Brain microvascular endothelial cell (primary cell): Measurements from ENCODE around the gene MPDU1.
A peak's percentile ranks its signal among the peaks of the same experiment; 100 is the strongest.
"Not testable (repeated sequence)": the region's sequence is repeated elsewhere in the genome, so short reads cannot be mapped to it uniquely, and the experiment has no call there.

Experiments
- DNase-seq: peaks from one replicate; pipeline ENCODE4 v3.0.0-alpha.2; 2020
- H3K27ac ChIP-seq: fragments of 250-450 bp; sonication (Bioruptor Pico); 2 replicates; pipeline ENCODE4 v1.5.1; 2020; ENCODE audit warnings: mild to moderate bottlenecking, moderate library complexity
- H3K27me3 ChIP-seq: fragments of 250-450 bp; sonication (Bioruptor Pico); replicated peaks from 2 replicates; pipeline ENCODE4 v1.5.1; 2020; ENCODE audit warnings: mild to moderate bottlenecking
- H3K36me3 ChIP-seq: fragments of 250-450 bp; sonication (Bioruptor Pico); replicated peaks from 2 replicates; pipeline ENCODE4 v1.5.1; 2020; ENCODE audit warnings: mild to moderate bottlenecking
- H3K4me3 ChIP-seq: 2 replicates; pipeline ENCODE4 v1.5.1; 2011; ENCODE audit warnings: low read depth, mild to moderate bottlenecking, control low read depth, low read length, moderate library complexity
- in situ Hi-C: cut with HindIII; loops from 2 replicates; pipeline ENCODE4 v1.10.0; 2017; ENCODE audit warnings: low sequenced_read_pairs, low pct_ligation_motif_present
- TF ChIP-seq, protein P1 (sequence below): IDR thresholded peaks from 2 replicates; pipeline ENCODE4 v1.5.1; 2011; ENCODE audit warnings: low read depth, mild to moderate bottlenecking, moderate library complexity, low read length, control low read depth, inconsistent platforms; ENCODE audit errors: missing control alignments

The MPDU1 gene

DNA sequence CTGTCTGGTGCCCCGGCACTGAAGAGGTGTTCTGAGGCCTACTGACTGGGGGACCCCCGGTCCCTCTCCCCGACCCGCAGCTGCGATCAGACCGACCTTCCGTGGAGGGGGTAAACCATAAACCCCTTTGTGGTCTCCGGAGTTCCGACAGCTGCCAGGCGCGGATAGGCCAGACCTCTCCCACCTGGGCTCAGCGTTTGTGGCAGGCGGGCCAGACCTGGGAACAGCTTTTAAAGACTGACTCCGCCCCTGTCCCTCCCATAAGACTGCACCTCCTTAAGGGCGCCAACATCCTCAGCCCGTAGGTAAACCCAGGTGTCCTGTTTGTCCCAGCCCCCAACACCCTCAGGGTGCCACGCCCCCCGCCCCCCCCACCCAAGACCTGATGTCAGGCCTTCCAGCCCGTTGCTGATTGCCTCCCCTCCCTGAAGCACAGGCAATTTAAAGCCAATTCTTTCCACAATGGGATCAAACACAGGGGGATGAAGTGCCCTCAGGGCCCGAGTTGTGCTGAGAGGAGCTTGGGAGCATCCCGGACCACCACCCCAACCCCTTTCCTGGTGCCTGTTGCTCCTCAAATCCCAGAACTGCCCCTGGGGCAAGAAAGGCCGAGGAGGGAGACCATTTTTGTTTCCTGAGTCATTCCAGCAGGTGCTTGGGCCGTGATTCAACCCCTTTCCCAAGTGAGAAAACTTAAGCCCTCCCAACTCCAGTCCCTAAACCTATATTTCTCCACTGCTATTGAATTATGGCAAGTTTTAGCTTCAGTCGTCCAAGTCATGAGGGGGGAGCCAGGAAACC lies 6.4 kb downstream of the MPDU1 start, which contains the start of gene SOX15:
Gene SOX15, minus strand, starts transcription at position 204 of the 801 bp plus-strand sequence. CDS start 418 bp downstream, outside the sequence.
- Histone ChIP-seq H3K27me3 (no peaks in the 10 kb centered on the region), H3K36me3 (peaks cover 53% of the 10 kb centered on the region), H3K4me3 (peak within 1 kb of the TSS; percentile 9), H3K27ac (peak within 1 kb of the TSS; percentile 57)
- in situ Hi-C loops, result no loop called here
- TF ChIP-seq, protein P1, sequence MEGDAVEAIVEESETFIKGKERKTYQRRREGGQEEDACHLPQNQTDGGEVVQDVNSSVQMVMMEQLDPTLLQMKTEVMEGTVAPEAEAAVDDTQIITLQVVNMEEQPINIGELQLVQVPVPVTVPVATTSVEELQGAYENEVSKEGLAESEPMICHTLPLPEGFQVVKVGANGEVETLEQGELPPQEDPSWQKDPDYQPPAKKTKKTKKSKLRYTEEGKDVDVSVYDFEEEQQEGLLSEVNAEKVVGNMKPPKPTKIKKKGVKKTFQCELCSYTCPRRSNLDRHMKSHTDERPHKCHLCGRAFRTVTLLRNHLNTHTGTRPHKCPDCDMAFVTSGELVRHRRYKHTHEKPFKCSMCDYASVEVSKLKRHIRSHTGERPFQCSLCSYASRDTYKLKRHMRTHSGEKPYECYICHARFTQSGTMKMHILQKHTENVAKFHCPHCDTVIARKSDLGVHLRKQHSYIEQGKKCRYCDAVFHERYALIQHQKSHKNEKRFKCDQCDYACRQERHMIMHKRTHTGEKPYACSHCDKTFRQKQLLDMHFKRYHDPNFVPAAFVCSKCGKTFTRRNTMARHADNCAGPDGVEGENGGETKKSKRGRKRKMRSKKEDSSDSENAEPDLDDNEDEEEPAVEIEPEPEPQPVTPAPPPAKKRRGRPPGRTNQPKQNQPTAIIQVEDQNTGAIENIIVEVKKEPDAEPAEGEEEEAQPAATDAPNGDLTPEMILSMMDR, result no peak
- DNase-seq, result no peak

DNA sequence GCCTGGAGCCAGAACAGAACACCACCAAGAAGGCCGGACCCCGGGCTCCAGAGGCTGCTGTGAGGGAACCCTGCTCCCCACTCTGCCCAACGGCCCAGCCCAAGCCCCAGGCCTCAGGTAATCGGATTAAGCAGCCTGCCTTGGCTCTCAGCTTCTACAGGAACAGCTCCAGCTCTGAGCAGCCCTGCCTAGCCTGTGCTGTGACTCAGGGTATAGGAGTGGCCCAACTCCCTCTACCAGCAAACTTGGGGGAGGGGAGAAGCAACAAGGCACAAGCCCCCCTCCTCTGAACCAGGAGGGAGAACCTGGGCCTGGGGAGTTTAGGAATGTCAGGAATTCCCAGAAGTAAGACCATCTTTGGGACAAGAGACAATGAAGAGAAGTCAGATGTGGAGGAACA lies 7.1 kb downstream of the MPDU1 start:
- Histone ChIP-seq H3K27ac (peak overlapping the region; percentile 57), H3K27me3 (no peaks in the 10 kb centered on the region), H3K4me3 (no peak overlapping the region), H3K36me3 (peaks cover 60% of the 10 kb centered on the region)
- peak; percentile 63 for DNase-seq
- in situ Hi-C loops, result no loop called here
- TF ChIP-seq, protein P1, result no peak

- Histone ChIP-seq H3K27me3 (no peaks in the 10 kb centered on the region), H3K36me3 (peaks cover 68% of the 10 kb centered on the region), H3K27ac (no peak overlapping the region), H3K4me3 (no peak overlapping the region)
- in situ Hi-C loops, result no loop called here
- TF ChIP-seq, protein P1, result no peak
- no peak for DNase-seq
These were observed 7.9 kb downstream of the MPDU1 start for GRCh38 chr17:7591596-7591995.

DNA sequence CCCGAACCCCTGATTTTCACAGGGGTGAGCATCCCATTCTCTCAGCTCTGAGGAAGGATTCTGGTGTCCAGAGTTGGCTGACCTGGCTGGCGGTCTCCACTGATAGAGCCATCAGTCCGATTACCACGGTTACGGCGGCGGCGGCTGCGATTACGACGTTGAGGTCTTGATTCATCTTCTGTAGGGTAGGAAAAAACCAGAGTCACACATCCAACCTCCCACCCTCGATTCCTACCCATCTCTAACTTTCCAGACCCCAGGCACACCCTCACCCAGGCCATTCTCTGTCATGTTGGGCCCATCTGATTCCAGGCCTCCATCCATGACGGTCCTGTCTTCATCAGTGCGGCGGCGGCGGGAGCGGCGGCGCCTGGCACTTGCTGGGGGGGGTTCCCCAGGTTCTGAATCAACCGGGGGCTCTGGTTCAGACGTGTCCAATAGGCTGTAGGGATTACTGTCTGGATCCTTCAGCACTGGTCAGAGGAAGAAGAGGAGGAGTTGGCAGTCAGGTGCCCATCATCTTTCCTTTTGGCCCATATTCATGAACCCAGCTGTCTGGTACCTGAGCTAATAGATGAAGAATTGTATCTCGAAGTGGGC lies 8.9 kb downstream of the MPDU1 start:
- H3K36me3 ChIP-seq, result peaks cover 74% of the 10 kb centered on the region
- DNase-seq, result no peak
- no peak overlapping the region for H3K27ac ChIP-seq
- no peaks in the 10 kb centered on the region for H3K27me3 ChIP-seq
- no peak overlapping the region for H3K4me3 ChIP-seq
- TF ChIP-seq, protein P1, result no peak
- in situ Hi-C loops, result no loop called here

DNA sequence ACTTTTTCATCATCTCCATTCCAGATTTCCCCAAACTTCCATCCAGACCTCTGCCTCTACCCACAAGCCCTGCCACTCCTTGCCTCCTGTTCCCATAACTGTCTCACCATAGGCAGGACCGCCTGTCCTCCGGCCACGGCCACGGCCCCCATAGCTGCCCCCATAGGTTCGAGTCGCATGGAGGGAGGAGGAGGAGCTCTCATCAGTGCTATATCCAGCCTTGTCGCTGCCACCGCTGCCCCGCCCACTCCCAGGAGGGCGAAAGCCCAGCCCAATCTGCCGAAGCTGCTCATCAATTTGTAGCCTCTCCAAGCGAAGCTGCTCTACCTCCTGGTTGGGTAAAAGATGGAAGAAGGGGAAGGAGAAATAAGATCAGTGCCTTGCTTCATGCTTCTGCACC lies 9.6 kb downstream of the MPDU1 start:
- Histone ChIP-seq H3K4me3 (no peak overlapping the region), H3K36me3 (peaks cover 78% of the 10 kb centered on the region), H3K27ac (no peak overlapping the region), H3K27me3 (no peaks in the 10 kb centered on the region)
- in situ Hi-C loops, result no loop called here
- TF ChIP-seq, protein P1, result no peak
- no peak for DNase-seq

DNA sequence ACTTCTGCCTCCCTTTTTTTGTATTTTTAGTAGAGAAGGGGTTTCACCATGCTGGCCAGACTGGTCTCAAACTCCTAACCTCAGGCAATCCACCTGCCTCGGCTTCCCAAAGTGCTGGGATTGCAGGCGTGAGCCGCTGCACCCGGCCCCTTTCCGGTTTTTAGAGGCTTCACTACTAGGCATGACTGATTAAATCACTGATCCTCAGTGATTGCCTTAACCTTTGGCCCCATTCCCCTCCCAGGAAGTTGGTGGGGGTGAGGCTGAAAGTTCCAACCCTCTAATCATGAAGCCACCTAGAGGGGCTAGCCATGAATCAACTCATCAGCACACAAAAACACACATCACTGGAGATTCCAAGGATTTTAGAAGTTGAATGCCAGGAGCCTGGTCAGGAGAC lies 13.9 kb downstream of the MPDU1 start:
- peaks cover 85% of the 10 kb centered on the region for H3K36me3 ChIP-seq
- DNase-seq, in situ Hi-C loops: not testable (repeated sequence)

More for the DNA sequence above, 13.9 kb downstream of the MPDU1 start:
- H3K27me3 ChIP-seq, H3K4me3 ChIP-seq, H3K27ac ChIP-seq: not testable (repeated sequence)
